DOHH2 (cell line): Measurements from ENCODE around the gene RHOBTB3.

ENCODE experiments used
- EZH2phosphoT487 ChIP-seq: fragments of 200-600 bp; sonication (generic); IDR thresholded peaks from 2 replicates; pipeline ENCODE4 v1.6.1; 2017; ENCODE audit warnings: borderline replicate concordance, mild to moderate bottlenecking, antibody characterized with exemption, low read length, moderate library complexity, mixed read lengths
- TF ChIP-seq, protein P1 (sequence below): fragments of 200-600 bp; sonication (generic); IDR thresholded peaks from one replicate; pipeline ENCODE4 v1.5.1; 2014; ENCODE audit warnings: antibody characterized with exemption, mild to moderate bottlenecking, low read depth, low read length; ENCODE audit not compliant: poor library complexity, severe bottlenecking

DNA sequence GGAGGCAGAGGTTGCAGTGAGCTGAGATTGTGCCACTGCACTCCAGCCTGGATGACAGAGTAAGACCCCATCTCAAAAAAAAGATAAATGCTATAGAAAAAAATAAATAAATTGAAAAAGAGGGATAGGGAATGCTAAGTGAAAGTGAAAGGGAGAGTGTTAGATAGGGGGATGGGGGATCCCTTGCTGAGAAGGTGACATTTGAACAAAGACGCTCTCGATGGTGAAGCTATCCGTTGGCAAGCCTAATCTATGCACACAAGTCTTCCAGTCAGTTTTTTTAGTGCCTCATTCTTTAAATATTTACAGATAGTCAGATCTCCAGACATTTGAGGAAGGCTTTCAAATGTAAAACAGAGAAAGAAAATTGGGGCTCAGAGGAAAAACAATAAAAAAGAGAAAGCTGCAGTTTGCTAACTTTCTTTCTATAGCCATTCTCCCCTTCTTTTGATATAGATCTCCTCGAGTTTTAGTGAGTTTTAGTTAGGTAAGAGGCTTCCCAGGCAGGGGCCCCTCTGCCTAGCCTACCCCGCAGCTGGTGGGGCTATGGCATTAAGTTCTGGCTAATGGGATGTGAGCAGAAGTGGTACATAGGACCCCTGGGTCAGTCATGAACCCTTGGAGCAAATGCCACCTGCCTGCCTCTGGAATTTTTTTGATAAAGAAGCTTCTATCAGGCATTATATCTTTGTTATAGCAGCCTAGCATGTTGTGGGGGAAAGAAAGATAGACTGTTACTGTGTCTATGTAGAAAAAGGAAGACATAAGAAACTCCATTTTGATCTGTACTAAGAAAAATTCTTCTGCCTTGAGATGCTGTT is 79.4 kb downstream of the RHOBTB3 start:
- TF ChIP-seq, protein P1, sequence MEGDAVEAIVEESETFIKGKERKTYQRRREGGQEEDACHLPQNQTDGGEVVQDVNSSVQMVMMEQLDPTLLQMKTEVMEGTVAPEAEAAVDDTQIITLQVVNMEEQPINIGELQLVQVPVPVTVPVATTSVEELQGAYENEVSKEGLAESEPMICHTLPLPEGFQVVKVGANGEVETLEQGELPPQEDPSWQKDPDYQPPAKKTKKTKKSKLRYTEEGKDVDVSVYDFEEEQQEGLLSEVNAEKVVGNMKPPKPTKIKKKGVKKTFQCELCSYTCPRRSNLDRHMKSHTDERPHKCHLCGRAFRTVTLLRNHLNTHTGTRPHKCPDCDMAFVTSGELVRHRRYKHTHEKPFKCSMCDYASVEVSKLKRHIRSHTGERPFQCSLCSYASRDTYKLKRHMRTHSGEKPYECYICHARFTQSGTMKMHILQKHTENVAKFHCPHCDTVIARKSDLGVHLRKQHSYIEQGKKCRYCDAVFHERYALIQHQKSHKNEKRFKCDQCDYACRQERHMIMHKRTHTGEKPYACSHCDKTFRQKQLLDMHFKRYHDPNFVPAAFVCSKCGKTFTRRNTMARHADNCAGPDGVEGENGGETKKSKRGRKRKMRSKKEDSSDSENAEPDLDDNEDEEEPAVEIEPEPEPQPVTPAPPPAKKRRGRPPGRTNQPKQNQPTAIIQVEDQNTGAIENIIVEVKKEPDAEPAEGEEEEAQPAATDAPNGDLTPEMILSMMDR: no peak
- TF ChIP-seq EZH2phosphoT487: no peak
